GM12875 (cell line): ENCODE measurements around the gene TRIM69.

Experiments
- H3K4me3 ChIP-seq: one replicate; pipeline ENCODE4 v1.5.1; 2011; ENCODE audit warnings: low read depth, low read length, control low read depth
- TF ChIP-seq, protein P1 (sequence below): IDR thresholded peaks from 2 replicates; pipeline ENCODE4 v1.5.1; 2011; ENCODE audit warnings: low read depth, mild to moderate bottlenecking, control low read depth, inconsistent platforms, low read length, moderate library complexity, borderline replicate concordance; ENCODE audit not compliant: insufficient read depth

TRIM69 gene

DNA sequence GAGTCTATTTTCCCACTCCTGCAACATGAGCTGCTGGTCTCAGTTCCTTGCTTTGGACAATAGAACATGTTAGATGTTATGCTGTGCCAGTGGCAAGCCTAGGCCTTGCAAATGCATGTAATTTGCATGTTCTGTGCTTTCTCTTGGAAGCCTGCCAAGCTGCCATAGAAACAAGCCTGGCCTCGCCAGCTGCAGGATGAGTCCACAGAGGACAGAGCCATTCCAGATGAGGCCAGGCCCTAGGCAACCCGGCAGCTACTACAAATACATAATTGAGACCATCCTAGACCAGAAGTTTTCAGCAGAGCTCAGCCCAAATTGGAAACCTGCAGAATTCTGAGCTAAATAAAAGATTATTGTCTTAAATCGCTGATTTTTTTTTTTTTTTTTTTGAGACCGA lies 39.6 kb downstream of the TRIM69 start:
- TF ChIP-seq, protein P1, sequence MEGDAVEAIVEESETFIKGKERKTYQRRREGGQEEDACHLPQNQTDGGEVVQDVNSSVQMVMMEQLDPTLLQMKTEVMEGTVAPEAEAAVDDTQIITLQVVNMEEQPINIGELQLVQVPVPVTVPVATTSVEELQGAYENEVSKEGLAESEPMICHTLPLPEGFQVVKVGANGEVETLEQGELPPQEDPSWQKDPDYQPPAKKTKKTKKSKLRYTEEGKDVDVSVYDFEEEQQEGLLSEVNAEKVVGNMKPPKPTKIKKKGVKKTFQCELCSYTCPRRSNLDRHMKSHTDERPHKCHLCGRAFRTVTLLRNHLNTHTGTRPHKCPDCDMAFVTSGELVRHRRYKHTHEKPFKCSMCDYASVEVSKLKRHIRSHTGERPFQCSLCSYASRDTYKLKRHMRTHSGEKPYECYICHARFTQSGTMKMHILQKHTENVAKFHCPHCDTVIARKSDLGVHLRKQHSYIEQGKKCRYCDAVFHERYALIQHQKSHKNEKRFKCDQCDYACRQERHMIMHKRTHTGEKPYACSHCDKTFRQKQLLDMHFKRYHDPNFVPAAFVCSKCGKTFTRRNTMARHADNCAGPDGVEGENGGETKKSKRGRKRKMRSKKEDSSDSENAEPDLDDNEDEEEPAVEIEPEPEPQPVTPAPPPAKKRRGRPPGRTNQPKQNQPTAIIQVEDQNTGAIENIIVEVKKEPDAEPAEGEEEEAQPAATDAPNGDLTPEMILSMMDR, result no peak
- H3K4me3 ChIP-seq, result no peak overlapping the region

DNA sequence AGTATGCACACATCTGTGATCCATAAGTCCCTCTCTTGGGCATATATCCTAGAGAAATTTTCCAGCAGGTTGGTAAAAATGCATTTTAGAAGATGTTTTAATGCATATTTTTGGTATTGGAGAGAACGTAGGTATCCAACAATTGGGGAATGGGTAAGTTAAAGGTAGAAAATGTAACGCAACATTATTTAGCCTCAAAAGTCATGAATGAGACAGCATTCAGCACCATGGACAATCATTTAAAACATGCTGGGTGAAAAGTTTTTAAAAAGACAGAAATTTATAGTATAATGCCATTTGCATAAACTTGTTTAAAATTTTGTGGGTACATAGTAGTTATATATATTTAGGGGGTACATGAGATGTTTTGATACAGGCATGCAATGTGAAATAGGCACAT lies 43.4 kb downstream of the TRIM69 start:
- H3K4me3 ChIP-seq, result no peak overlapping the region
- TF ChIP-seq, protein P1, result no peak

DNA sequence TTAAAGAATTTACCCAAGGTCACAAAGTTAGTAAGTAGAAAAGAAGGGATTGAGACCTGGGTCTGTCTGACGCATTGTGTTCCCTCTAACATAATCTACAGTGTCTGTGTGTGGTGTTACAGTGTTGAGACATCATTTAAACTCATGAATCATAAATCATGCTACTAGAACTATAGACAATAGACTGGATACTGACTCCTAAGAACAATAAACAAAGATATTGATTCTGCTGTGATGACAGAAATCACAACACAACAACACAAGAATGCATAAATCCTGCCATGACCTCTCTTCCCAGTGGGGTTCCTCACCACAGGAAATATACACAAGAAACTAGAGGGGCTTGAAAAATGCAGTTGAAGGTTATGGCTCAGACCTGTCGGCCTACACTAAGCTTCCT lies 44.3 kb downstream of the TRIM69 start:
- no peak overlapping the region for H3K4me3 ChIP-seq
- TF ChIP-seq, protein P1, result no peak

DNA sequence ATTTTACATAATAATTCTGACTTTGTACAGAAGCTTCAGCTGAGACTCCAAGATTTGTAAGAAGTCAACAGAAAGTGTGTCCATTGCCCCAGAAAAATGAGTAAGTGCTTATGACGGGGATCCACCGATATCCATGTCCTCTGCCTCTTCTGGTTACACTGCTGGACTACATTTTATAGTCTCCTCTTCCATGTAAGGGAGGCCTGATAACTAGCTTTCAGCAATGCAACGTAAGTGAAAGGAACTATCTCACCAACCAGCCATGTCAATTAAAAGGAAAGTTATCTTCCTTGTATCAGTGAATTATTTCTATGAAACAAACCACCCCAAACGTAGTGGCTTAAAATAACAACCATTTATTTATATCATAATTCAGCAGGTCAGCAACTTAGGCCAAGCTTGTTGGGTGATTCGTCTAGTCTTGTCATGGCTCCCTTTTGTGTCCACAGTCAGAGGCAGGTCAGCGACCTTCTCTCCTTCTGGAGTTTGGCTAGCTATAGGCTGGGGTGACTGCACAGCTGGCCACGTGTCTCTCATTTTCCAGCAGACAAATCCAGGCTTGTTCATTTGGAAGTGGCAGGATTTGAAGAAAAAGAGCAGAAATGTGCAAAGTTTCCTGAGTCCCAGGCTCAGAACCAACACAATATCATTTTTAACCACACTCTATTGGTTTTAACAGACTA lies 44.9 kb downstream of the TRIM69 start:
- no peak overlapping the region for H3K4me3 ChIP-seq
- TF ChIP-seq, protein P1, result no peak

DNA sequence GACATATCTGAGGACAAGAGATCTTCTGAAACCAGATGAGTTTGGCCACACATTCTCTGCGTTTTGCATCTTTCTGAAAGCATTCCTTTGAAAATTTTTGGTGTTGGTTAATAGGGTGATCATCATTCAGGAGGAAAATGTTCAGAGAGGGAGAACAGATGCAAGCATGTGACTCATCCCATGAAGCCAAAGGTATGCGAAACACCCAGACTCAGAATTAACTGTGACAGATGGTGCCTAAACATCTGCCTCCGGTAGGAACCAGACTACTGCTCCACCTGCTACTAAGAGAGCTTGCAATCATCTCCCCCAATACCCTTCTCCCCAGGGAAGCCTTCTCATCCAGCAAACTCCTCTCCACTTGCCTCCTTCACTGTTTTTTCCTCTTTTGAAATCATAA lies 46.2 kb downstream of the TRIM69 start:
- TF ChIP-seq, protein P1, result no peak

DNA sequence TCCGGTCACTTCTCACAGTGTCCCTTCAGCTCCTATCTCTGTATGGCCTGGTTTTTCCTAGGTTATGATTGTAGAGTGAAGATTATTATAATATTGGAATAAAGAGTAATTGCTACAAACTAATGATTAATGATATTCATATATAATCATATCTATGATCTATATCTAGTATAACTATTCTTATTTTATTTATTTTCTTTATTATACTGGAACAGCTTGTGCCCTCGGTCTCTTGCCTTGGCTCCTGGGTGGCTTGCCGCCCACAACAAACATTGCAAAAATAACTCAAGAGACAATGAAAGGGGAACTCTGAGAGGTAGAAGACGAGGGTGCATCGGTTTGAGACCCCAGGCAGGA lies 48.6 kb downstream of the TRIM69 start:
- peak overlapping the region; percentile 67 for H3K4me3 ChIP-seq

More for the DNA sequence above, 46.2 kb downstream of the TRIM69 start:
- H3K4me3 ChIP-seq, result no peak overlapping the region

DNA sequence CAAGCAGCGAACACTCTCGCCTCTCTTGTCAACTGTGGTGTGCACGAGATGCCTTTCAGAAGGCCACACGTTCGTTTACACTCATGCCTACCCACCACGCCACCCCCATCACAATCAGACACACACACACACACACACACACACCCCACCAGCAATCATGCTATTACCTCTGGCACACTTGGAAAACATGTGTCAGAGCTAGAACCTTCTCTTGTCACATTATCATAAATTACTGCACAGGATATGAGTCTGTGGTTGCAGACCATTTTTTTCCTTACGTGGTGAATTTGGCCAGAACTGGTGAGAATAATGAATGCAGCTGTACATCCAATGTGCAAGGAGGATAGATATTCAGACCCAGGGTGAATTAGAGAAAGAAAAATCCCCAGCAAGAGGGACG lies 52.4 kb downstream of the TRIM69 start:
- TF ChIP-seq, protein P1, result no peak

More for the DNA sequence above, 52.4 kb downstream of the TRIM69 start:
- no peak overlapping the region for H3K4me3 ChIP-seq
